Vagina (tissue), 2 donors: ENCODE measurements around the gene SNX27.

Experiments
- POLR2AphosphoS5 ChIP-seq, 2 donors: sonication (generic); formaldehyde crosslinking; IDR thresholded peaks; one replicate each; pipeline ENCODE4 v1.9.0; 2017; ENCODE audit warnings: antibody characterized with exemption in 2 of 2, mild to moderate bottlenecking in 2 of 2, low read depth in 1 of 2; ENCODE audit not compliant: insufficient read depth in 1 of 2
- TF ChIP-seq, protein P1 (sequence below), 3 experiments: fragments of 450-650 bp in 2 of 3; fragments of 200-600 bp in 1 of 3; sonication (generic) in 1 of 3; IDR thresholded peaks; one replicate each; pipeline ENCODE4 v1.5.1; 2017 to 2019; ENCODE audit warnings: antibody characterized with exemption in 3 of 3, mild to moderate bottlenecking in 2 of 3, moderate library complexity in 2 of 3

DNA sequence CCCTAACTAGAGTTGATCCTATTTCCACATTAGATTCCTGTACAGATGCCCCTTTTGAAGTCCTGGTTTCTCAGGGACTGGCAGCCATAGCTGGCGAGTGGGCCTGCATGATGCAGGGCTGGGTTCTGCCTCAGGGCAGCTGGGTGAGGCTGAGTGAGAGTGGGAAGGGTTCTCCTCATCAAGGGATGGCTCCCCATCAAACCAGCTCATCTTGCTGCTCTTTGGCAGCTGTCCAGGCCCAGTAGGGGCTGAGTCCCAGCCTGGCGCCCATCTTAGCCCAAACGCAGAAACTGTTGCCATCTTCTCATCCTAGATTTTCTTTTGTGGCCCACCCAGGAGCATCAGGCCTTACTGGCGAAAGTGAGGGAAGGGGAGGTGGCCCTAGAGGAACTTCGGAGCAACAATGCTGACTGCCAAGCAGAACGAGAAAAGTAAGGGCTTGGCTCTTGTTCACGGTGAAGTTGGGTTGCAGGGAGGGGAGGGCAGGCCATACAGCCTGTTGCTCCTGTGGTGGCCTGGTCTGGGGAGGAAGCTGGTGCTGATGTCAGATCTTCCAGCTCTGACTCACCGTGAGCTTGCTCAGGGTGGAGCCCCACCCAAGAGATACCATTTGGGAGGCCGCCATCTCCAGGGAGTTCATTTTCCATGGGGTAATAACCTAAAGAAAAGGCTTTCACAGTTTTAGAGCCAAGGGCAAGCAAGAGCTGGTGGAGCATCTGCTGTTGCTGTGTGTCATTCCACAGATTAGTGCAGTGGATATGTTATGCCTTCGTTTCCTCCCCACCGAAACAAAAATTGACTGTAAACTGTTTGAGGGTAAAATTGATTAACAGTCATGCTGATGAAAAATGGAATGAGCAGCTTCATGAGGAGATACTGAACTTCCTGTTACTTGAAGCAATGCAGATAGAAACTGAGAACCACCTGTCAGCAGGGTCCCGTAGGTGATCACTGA is 37.0 kb upstream of the SNX27 start:
- peak in 1 of 2 donors; percentile 32 for TF ChIP-seq POLR2AphosphoS5 (IDR thresholded peaks at IDR 0.05; ENCODE audit: insufficient read depth in 1 of 2, low read depth in 1 of 2)
- TF ChIP-seq, protein P1, sequence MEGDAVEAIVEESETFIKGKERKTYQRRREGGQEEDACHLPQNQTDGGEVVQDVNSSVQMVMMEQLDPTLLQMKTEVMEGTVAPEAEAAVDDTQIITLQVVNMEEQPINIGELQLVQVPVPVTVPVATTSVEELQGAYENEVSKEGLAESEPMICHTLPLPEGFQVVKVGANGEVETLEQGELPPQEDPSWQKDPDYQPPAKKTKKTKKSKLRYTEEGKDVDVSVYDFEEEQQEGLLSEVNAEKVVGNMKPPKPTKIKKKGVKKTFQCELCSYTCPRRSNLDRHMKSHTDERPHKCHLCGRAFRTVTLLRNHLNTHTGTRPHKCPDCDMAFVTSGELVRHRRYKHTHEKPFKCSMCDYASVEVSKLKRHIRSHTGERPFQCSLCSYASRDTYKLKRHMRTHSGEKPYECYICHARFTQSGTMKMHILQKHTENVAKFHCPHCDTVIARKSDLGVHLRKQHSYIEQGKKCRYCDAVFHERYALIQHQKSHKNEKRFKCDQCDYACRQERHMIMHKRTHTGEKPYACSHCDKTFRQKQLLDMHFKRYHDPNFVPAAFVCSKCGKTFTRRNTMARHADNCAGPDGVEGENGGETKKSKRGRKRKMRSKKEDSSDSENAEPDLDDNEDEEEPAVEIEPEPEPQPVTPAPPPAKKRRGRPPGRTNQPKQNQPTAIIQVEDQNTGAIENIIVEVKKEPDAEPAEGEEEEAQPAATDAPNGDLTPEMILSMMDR (IDR thresholded peaks at IDR 0.05), result no peak
